ENCODE data around the gene MRTFA. TPM values are rescaled to one million over a fixed set of nuclear protein-coding genes. Genes with fewer than 3 reads are reported as not detected.
"Not testable (repeated sequence)": the region's sequence is repeated elsewhere in the genome, so short reads cannot be mapped to it uniquely, and the experiment has no call there.

The MRTFA gene
- total RNA-seq, 2 experiments from 2014 or later, result 55.3 to 58.9 TPM

DNA sequence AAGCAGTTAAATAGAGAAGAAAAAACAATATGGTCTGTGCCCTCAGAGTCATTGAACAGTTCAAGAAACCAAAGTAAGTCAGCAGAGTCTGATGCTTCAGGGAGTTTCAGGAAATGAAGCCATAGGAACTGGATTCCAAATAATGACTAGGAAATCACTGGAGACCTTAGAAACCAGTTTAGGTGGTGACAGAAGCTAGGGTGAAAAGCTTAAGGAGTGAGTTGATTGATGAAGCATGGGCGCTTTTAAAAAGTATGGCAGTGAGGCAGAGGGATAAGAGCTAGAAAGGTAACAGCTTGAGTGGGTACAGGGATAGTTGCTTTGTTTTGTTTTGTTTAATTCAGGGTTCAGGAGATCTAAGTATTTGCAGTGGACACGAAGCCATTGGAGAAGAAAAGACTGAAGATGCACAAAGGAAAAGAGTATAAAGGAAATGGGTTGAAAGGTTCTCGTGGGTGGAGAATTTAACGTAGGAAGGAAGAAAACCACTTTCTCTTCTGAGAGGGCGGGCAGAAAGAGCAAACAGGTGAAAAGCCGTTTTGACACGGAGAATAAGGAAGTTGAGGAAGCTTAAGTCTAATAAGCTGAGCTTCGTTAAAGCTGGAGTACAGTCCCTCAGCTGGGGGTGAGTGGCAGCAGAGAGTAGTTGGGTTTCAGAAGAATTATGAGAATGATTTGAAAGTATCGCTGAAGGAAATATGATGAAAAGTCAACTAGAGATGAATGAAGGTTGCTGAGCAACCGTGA, 251.3 kb downstream of the MRTFA start:
- DNase-seq, result peak in 8 of 14 experiments; percentile 19 to 78 (median 44)
- POLR2A ChIA-PET, result interaction anchor here (0.6 to 3.0 kb wide), 15 partner anchors 10 to 389 kb away, joined by 3 to 17 read pairs (median 7); partner anchors contain the start of genes MRTFA and SGSM3

DNA sequence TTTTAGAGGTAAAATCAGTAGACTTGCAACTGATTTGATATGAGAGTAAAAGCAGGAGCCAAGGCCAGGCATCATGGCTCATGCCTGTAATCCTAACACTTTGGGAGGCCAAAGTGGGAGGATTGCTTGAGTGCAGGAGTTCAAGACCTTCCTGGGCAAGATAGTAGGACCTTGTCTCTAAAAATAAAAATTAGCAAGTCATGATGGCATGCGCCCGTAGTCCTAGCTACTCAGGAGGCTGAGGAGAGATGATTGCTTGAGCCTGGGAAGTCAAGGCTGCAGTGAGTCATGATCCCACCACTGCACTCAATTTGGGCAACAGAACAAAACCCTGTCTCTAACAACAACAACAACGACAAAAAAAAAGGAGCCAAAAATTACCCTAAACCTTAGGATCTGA, 252.6 kb downstream of the MRTFA start:
- Mint-ChIP-seq H3K27ac (peak overlapping the region; percentile 86), H3K36me3 (ENCODE audit: low read depth) (peaks cover 11% of the 10 kb centered on the region), H3K9me3 (no peaks in the 10 kb centered on the region), H3K27me3 (no peaks in the 10 kb centered on the region), H3K4me1 (ENCODE audit: low read depth) (peaks cover 72% of the 10 kb centered on the region), H3K4me3 (no peak overlapping the region)
- CTCF ChIA-PET, result interaction anchor here (1.2 kb wide), 1 partner anchor 13 kb away, joined by 3 read pairs; the partner anchor contains the start of gene SGSM3
- TF ChIP-seq, protein P1, sequence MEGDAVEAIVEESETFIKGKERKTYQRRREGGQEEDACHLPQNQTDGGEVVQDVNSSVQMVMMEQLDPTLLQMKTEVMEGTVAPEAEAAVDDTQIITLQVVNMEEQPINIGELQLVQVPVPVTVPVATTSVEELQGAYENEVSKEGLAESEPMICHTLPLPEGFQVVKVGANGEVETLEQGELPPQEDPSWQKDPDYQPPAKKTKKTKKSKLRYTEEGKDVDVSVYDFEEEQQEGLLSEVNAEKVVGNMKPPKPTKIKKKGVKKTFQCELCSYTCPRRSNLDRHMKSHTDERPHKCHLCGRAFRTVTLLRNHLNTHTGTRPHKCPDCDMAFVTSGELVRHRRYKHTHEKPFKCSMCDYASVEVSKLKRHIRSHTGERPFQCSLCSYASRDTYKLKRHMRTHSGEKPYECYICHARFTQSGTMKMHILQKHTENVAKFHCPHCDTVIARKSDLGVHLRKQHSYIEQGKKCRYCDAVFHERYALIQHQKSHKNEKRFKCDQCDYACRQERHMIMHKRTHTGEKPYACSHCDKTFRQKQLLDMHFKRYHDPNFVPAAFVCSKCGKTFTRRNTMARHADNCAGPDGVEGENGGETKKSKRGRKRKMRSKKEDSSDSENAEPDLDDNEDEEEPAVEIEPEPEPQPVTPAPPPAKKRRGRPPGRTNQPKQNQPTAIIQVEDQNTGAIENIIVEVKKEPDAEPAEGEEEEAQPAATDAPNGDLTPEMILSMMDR (IDR thresholded peaks at IDR 0.05), result no peak
- Histone ChIP-seq H3K9me3 (ENCODE audit: control insufficient read depth in 1 of 2, insufficient read depth in 1 of 2, low read length in 2 of 2) (no peaks in the 10 kb centered on the region), H3K4me3 (ENCODE audit: low read length) (no peak overlapping the region), H3K4me1 (ENCODE audit: insufficient read depth, low read length) (peaks cover 46% of the 10 kb centered on the region), H3K27me3 (ENCODE audit: control insufficient read depth in 1 of 2, insufficient read depth in 2 of 2, low read length in 2 of 2) (no peaks in the 10 kb centered on the region), H3K27ac (ENCODE audit: low read depth in 1 of 2, low read length in 2 of 2) (peak overlapping the region in 1 of 2 donors; percentile 23), H3K36me3 (ENCODE audit: insufficient read depth, low read length) (peaks cover 3% of the 10 kb centered on the region)
- POLR2A ChIA-PET, result interaction anchor here (0.8 to 3.0 kb wide), 10 partner anchors 10 to 340 kb away, joined by 3 to 17 read pairs (median 6); partner anchors contain the start of genes MRTFA and SGSM3
- DNase-seq (no peak), ATAC-seq (ENCODE audit: poor library complexity) (no peak)
- intact Hi-C loops (cut with DNase I, micrococcal nuclease), result no loop called here

More for the DNA sequence above, 251.3 kb downstream of the MRTFA start:
- peak overlapping the region; percentile 50 to 67 for H3K27ac ChIP-seq (ENCODE audit: low read depth in 1 of 2, low read length in 2 of 2)
- peak overlapping the region; percentile 37 for H3K4me3 ChIP-seq (ENCODE audit: low read length)
- intact Hi-C loops (cut with DNase I, micrococcal nuclease), result loop anchor here in 1 of 2 experiments (1.0 kb wide), 1 partner anchor 15 kb away; no protein-coding TSS in a partner anchor
- TF ChIP-seq, protein P1 (IDR thresholded peaks at IDR 0.05), result no peak
- Mint-ChIP-seq H3K4me3 (peak overlapping the region; percentile 82), H3K36me3 (ENCODE audit: low read depth) (peaks cover 13% of the 10 kb centered on the region), H3K9me3 (no peaks in the 10 kb centered on the region), H3K4me1 (ENCODE audit: low read depth) (peaks cover 65% of the 10 kb centered on the region), H3K27me3 (no peaks in the 10 kb centered on the region), H3K27ac (peak overlapping the region; percentile 90)
- ATAC-seq (ENCODE audit: poor library complexity), result peak; percentile 96
- H3K36me3 ChIP-seq (ENCODE audit: insufficient read depth, low read length), result peaks cover 3% of the 10 kb centered on the region
- no peaks in the 10 kb centered on the region for H3K9me3 ChIP-seq (ENCODE audit: control insufficient read depth in 1 of 2, insufficient read depth in 1 of 2, low read length in 2 of 2)
- CTCF ChIA-PET, result interaction anchor here (0.5 to 1.3 kb wide), 6 partner anchors 9 to 938 kb away, joined by 3 to 4 read pairs (median 3); partner anchors contain the start of gene SGSM3
- H3K27me3 ChIP-seq (ENCODE audit: control insufficient read depth in 1 of 2, insufficient read depth in 2 of 2, low read length in 2 of 2), result no peaks in the 10 kb centered on the region
- peaks cover 42% of the 10 kb centered on the region for H3K4me1 ChIP-seq (ENCODE audit: insufficient read depth, low read length)

DNA sequence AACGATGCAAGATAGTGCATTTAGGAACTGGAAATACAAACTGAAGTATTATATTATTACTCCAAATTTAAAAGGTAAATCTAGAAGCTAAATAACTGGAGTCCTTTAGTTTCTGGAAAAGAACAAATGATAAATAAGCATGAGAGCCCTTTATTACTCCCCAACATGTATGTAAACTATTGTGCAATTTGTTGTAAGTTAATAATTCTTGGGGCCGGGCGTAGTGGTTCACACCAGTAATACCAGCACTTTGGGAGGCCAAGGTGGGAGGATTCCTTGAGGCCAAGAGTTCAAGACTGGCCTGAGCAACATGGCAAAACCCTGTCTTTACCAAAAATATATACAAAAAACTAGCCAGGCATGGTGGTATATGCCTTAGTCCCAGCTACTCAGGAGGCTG, 255.1 kb downstream of the MRTFA start:
- Histone ChIP-seq H3K4me3 (ENCODE audit: low read length) (no peak overlapping the region), H3K4me1 (ENCODE audit: insufficient read depth, low read length) (peaks cover 42% of the 10 kb centered on the region), H3K27ac (ENCODE audit: low read depth in 1 of 2, low read length in 2 of 2) (no peak overlapping the region), H3K9me3 (ENCODE audit: control insufficient read depth in 1 of 2, insufficient read depth in 1 of 2, low read length in 2 of 2) (no peaks in the 10 kb centered on the region), H3K36me3 (ENCODE audit: insufficient read depth, low read length) (peaks cover 3% of the 10 kb centered on the region), H3K27me3 (ENCODE audit: control insufficient read depth in 1 of 2, insufficient read depth in 2 of 2, low read length in 2 of 2) (no peaks in the 10 kb centered on the region)
- Mint-ChIP-seq H3K9me3 (no peaks in the 10 kb centered on the region), H3K36me3 (ENCODE audit: low read depth) (peaks cover under 1% of the 10 kb centered on the region), H3K27ac (no peak overlapping the region), H3K4me3 (no peak overlapping the region), H3K27me3 (no peaks in the 10 kb centered on the region), H3K4me1 (ENCODE audit: low read depth) (peaks cover 53% of the 10 kb centered on the region)
- ChIA-PET POLR2A (no interaction called here), CTCF (interaction anchor here (1.0 kb wide), 1 partner anchor 98 kb away, joined by 3 read pairs; no protein-coding TSS in a partner anchor)
- TF ChIP-seq, protein P1 (IDR thresholded peaks at IDR 0.05), result no peak
- intact Hi-C loops (cut with DNase I, micrococcal nuclease), result no loop called here
- ATAC-seq (ENCODE audit: poor library complexity), result no peak
- no peak for DNase-seq

DNA sequence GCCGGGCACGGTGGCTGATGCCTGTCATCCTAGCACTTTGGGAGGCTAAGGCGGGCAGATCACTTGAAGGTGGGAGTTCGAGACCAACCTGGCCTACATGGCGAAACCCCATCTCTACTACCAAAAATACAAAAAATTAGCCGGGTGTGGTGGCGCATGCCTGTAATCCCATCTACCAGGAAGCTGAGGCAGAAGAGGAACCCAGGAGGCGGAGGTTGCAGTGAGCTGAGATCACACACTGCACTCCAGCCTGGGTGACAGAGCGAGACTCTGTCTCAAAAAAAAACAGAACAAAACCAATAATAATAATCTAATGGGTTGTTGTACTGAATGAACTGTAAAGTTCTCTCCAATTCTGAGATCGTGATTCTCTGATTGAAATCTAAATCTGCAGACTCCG, 258.1 kb downstream of the MRTFA start:
- intact Hi-C loops (cut with DNase I, micrococcal nuclease); H3K27me3 Mint-ChIP-seq; CTCF ChIA-PET; H3K9me3 Mint-ChIP-seq; H3K9me3 ChIP-seq (ENCODE audit: control insufficient read depth in 1 of 2, insufficient read depth in 1 of 2, low read length in 2 of 2); H3K27ac ChIP-seq (ENCODE audit: low read depth in 1 of 2, low read length in 2 of 2); H3K4me3 Mint-ChIP-seq; DNase-seq; H3K4me3 ChIP-seq (ENCODE audit: low read length); H3K27me3 ChIP-seq (ENCODE audit: control insufficient read depth in 1 of 2, insufficient read depth in 2 of 2, low read length in 2 of 2); H3K36me3 Mint-ChIP-seq (ENCODE audit: low read depth); H3K27ac Mint-ChIP-seq; ATAC-seq (ENCODE audit: poor library complexity); H3K36me3 ChIP-seq (ENCODE audit: insufficient read depth, low read length): not testable (repeated sequence)
- peaks cover 37% of the 10 kb centered on the region for H3K4me1 Mint-ChIP-seq (ENCODE audit: low read depth)
- H3K4me1 ChIP-seq (ENCODE audit: insufficient read depth, low read length), result peaks cover 18% of the 10 kb centered on the region
- POLR2A ChIA-PET, result interaction anchor here (3.2 kb wide), 1 partner anchor 22 kb away, joined by 10 read pairs; no protein-coding TSS in a partner anchor

All from CD4-positive, alpha-beta T cell (primary cell).